ENCODE data around the gene PCID2.

The PCID2 gene

DNA sequence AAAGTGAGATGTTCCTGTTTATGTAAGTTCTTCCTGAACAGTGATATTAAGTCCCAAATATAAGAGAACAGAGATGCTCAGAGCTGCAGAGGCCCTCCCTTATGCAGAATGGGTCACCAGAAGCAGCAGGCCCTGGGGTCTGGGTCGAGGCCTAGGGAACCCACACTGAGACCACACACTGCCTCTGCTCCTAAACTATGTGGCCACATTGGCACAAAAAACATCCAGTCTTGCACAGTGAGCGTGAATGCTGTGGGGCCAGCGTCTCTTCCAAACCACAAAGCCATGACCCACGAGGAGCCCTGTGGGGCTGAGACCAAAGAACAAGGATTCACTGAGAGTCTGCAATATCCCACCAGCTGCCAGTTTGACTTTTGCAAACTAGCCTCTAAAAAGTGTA is 26.4 kb downstream of the PCID2 start:
- no peak overlapping the region for H3K9ac ChIP-seq (ENCODE audit: low read length)
- no peak overlapping the region for H2AFZ ChIP-seq (ENCODE audit: low read depth, low read length)
- TF ChIP-seq, protein P1, sequence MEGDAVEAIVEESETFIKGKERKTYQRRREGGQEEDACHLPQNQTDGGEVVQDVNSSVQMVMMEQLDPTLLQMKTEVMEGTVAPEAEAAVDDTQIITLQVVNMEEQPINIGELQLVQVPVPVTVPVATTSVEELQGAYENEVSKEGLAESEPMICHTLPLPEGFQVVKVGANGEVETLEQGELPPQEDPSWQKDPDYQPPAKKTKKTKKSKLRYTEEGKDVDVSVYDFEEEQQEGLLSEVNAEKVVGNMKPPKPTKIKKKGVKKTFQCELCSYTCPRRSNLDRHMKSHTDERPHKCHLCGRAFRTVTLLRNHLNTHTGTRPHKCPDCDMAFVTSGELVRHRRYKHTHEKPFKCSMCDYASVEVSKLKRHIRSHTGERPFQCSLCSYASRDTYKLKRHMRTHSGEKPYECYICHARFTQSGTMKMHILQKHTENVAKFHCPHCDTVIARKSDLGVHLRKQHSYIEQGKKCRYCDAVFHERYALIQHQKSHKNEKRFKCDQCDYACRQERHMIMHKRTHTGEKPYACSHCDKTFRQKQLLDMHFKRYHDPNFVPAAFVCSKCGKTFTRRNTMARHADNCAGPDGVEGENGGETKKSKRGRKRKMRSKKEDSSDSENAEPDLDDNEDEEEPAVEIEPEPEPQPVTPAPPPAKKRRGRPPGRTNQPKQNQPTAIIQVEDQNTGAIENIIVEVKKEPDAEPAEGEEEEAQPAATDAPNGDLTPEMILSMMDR (IDR thresholded peaks at IDR 0.05; ENCODE audit: low read depth, low read length) = no peak
- no peak for TF ChIP-seq EZH2phosphoT487 (IDR thresholded peaks at IDR 0.05; ENCODE audit: low read depth)
- peaks cover 66% of the 10 kb centered on the region for H3K36me3 ChIP-seq (replicated peaks; ENCODE audit: low read depth, low read length)
- no peak overlapping the region for H3K27ac ChIP-seq (ENCODE audit: low read length)
- no peak overlapping the region for H3K4me3 ChIP-seq (ENCODE audit: low read length)
- peaks cover 10% of the 10 kb centered on the region for H3K79me2 ChIP-seq (ENCODE audit: low read length)
- H4K20me1 ChIP-seq (ENCODE audit: insufficient read depth, low read length) = no peaks in the 10 kb centered on the region
- H3K27me3 ChIP-seq (ENCODE audit: low read depth, low read length) = no peaks in the 10 kb centered on the region
- H3K9me3 ChIP-seq (ENCODE audit: insufficient read depth, low read length) = no peaks in the 10 kb centered on the region
- H3K4me2 ChIP-seq (ENCODE audit: low read length) = no peak overlapping the region
- no peaks in the 10 kb centered on the region for H3K4me1 ChIP-seq (ENCODE audit: low read length)

DNA sequence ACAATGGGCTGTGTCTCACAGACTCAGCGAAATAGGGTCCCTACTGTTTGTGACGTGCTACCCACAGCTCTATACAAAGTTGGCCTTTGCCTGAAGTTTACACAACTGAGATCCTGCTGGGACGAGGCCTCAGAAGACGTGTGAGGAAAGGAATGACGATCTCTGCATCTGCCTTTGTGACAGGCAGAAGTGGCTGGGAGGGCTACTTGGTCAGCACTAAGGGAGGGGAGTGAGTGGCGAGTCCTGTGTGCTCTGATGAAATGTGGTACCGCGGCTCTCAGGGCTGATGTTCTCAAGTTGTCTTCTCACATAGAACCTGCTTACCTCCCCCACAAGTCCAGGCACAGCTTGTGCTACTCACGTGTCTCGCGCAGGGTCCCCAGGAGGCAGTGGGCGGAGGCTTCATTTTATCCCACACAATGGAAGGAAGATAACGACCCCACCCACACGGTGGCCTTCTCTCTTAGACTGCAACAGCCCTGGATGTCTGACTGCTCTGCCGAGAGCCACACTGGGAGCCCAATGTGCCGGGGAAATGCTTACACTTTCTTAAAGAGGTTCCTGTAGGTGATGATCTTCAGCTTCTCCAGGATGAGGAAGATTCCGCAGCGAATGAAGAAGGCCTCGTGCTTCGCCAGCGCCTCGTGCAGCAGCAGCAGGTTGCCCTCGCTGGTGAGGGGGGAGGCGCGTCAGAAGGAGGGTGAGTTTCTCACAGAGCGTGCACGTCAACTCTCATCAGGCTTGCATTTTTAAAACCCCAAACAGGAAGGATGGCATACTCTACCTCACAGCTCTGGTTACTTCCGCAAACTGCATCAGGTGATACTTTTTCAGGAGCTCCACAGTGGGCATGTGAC is 28.9 kb downstream of the PCID2 start:
- H3K27ac ChIP-seq (ENCODE audit: low read length) = no peak overlapping the region
- no peak overlapping the region for H3K4me2 ChIP-seq (ENCODE audit: low read length)
- no peaks in the 10 kb centered on the region for H3K4me1 ChIP-seq (ENCODE audit: low read length)
- no peak overlapping the region for H2AFZ ChIP-seq (ENCODE audit: low read depth, low read length)
- peaks cover 78% of the 10 kb centered on the region for H3K36me3 ChIP-seq (replicated peaks; ENCODE audit: low read depth, low read length)
- H3K4me3 ChIP-seq (ENCODE audit: low read length) = no peak overlapping the region
- H3K27me3 ChIP-seq (ENCODE audit: low read depth, low read length) = no peaks in the 10 kb centered on the region
- H4K20me1 ChIP-seq (ENCODE audit: insufficient read depth, low read length) = no peaks in the 10 kb centered on the region
- no peak overlapping the region for H3K9ac ChIP-seq (ENCODE audit: low read length)
- H3K9me3 ChIP-seq (ENCODE audit: insufficient read depth, low read length) = no peaks in the 10 kb centered on the region
- no peaks in the 10 kb centered on the region for H3K79me2 ChIP-seq (ENCODE audit: low read length)
- TF ChIP-seq, protein P1 (IDR thresholded peaks at IDR 0.05; ENCODE audit: low read depth, low read length) = no peak
- no peak for TF ChIP-seq EZH2phosphoT487 (IDR thresholded peaks at IDR 0.05; ENCODE audit: low read depth)

DNA sequence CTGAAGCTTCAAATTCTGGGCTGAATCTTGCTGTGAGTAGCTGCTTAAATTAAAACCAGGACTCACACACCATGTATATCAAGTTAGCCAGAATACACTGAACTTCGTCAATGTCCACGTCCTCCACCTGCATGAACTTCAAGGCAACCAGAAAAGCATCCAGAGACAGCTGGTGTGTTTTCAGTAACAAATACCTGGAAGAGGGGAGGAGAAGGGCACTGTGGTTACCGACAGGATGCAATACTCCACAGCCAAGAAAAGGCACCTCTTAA is 29.6 kb downstream of the PCID2 start:
- no peaks in the 10 kb centered on the region for H3K4me1 ChIP-seq (ENCODE audit: low read length)
- H2AFZ ChIP-seq (ENCODE audit: low read depth, low read length) = no peak overlapping the region
- H3K9me3 ChIP-seq (ENCODE audit: insufficient read depth, low read length) = no peaks in the 10 kb centered on the region
- H3K4me2 ChIP-seq (ENCODE audit: low read length) = no peak overlapping the region
- H3K36me3 ChIP-seq (replicated peaks; ENCODE audit: low read depth, low read length) = peaks cover 76% of the 10 kb centered on the region
- TF ChIP-seq EZH2phosphoT487 (IDR thresholded peaks at IDR 0.05; ENCODE audit: low read depth) = no peak
- TF ChIP-seq, protein P1 (IDR thresholded peaks at IDR 0.05; ENCODE audit: low read depth, low read length) = no peak
- no peaks in the 10 kb centered on the region for H3K79me2 ChIP-seq (ENCODE audit: low read length)
- H3K27me3 ChIP-seq (ENCODE audit: low read depth, low read length) = no peaks in the 10 kb centered on the region
- no peak overlapping the region for H3K27ac ChIP-seq (ENCODE audit: low read length)
- H3K9ac ChIP-seq (ENCODE audit: low read length) = no peak overlapping the region
- H4K20me1 ChIP-seq (ENCODE audit: insufficient read depth, low read length) = no peaks in the 10 kb centered on the region
- H3K4me3 ChIP-seq (ENCODE audit: low read length) = no peak overlapping the region

DNA sequence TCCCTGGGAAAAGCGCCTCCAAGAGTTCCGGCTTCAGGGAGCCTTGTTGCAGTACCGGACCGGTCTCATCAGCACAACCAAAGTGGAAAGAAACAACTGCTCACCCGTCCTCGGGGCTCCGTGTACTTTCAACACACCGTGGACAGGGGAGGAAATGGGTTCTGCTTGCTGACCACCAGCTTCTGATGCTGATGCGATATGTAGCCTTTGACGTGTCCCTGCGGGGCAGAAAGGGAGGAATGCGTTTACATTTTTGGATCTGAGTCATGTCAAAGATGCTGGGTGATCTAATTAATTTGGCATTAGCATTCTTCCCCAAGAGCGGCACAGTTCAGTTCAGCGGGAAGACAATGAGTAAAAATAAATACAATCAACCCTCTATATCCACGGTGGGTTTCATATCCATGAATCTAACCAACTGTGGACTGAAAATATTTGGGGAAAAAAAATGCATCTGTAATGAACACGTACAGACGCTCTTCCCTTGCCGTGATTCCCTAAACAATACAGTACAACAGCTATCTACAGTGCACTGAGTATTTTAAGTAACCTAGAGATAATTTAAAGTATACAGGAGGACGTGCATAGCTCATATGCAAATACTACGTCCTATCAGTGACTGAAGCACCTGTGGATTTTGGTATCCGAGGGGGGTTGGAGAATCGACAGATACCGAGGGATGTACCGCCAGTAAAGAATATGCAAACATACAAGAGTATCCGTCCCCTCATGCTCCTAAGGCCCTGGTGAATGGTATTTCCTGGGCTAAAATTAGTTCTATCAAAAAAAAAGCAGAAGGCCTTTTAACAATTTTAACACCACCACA is 30.2 kb downstream of the PCID2 start:
- Histone ChIP-seq H3K9me3 (ENCODE audit: insufficient read depth, low read length) (no peaks in the 10 kb centered on the region), H3K79me2 (ENCODE audit: low read length) (no peaks in the 10 kb centered on the region), H3K4me2 (ENCODE audit: low read length) (no peak overlapping the region), H4K20me1 (ENCODE audit: insufficient read depth, low read length) (no peaks in the 10 kb centered on the region), H3K27ac (ENCODE audit: low read length) (no peak overlapping the region), H2AFZ (ENCODE audit: low read depth, low read length) (no peak overlapping the region), H3K4me3 (ENCODE audit: low read length) (no peak overlapping the region), H3K36me3 (replicated peaks; ENCODE audit: low read depth, low read length) (peaks cover 76% of the 10 kb centered on the region), H3K9ac (ENCODE audit: low read length) (no peak overlapping the region), H3K27me3 (ENCODE audit: low read depth, low read length) (no peaks in the 10 kb centered on the region), H3K4me1 (ENCODE audit: low read length) (no peaks in the 10 kb centered on the region)
- TF ChIP-seq EZH2phosphoT487 (IDR thresholded peaks at IDR 0.05; ENCODE audit: low read depth) = no peak
- TF ChIP-seq, protein P1 (IDR thresholded peaks at IDR 0.05; ENCODE audit: low read depth, low read length) = no peak
